Hematopoietic multipotent progenitor cell treated with erythropoietin and hydrocortisone succinate and interleukin-3 and kit ligand, for 4 days (in vitro differentiated cells): ENCODE results near the gene MINAR1.

ENCODE experiments used
- DNase-seq: peaks from one replicate; pipeline ENCODE4 v3.0.0-alpha.2; 2015

Gene MINAR1

GRCh38 chr15:79432345-79433275 lies 474 bp downstream of the MINAR1 start:
- peak; percentile 21 for DNase-seq

GRCh38 chr15:79433276-79433990 lies 1.3 kb downstream of the MINAR1 start:
- DNase-seq, result no peak

- no peak for DNase-seq
Observed at GRCh38 chr15:79434361-79434760, 2.2 kb downstream of the MINAR1 start.

- DNase-seq, result no peak
Observed at GRCh38 chr15:79436037-79436780, 4.1 kb downstream of the MINAR1 start.

GRCh38 chr15:79437275-79438000 lies 5.3 kb downstream of the MINAR1 start:
- DNase-seq, result no peak

- no peak for DNase-seq
Observed at GRCh38 chr15:79439236-79439635, 7.1 kb downstream of the MINAR1 start.

- no peak for DNase-seq
Observed at GRCh38 chr15:79440355-79440908, 8.3 kb downstream of the MINAR1 start.

- no peak for DNase-seq
Observed at GRCh38 chr15:79442911-79443310, 10.8 kb downstream of the MINAR1 start.

- no peak for DNase-seq
Observed at GRCh38 chr15:79447060-79447459, 14.9 kb downstream of the MINAR1 start.

- DNase-seq, result no peak
Observed at GRCh38 chr15:79450648-79451047, 18.5 kb downstream of the MINAR1 start.

GRCh38 chr15:79451361-79451999 lies 19.3 kb downstream of the MINAR1 start:
- DNase-seq, result no peak

GRCh38 chr15:79452244-79453051 lies 20.3 kb downstream of the MINAR1 start:
- no peak for DNase-seq

- DNase-seq, result no peak
Observed at GRCh38 chr15:79453446-79453845, 21.3 kb downstream of the MINAR1 start.

GRCh38 chr15:79454063-79454462 lies 21.9 kb downstream of the MINAR1 start:
- DNase-seq, result no peak

- DNase-seq, result no peak
Observed at GRCh38 chr15:79455361-79455760, 23.2 kb downstream of the MINAR1 start.

GRCh38 chr15:79455943-79456342 lies 23.8 kb downstream of the MINAR1 start:
- no peak for DNase-seq

- DNase-seq, result no peak
Observed at GRCh38 chr15:79458491-79458890, 26.4 kb downstream of the MINAR1 start.

GRCh38 chr15:79459666-79460065 lies 27.5 kb downstream of the MINAR1 start:
- no peak for DNase-seq

- DNase-seq, result no peak
Observed at GRCh38 chr15:79463043-79463780, 31.1 kb downstream of the MINAR1 start.

GRCh38 chr15:79463781-79464270 lies 31.7 kb downstream of the MINAR1 start:
- no peak for DNase-seq
